Measurements from ENCODE around the gene HSPB1.

DNA sequence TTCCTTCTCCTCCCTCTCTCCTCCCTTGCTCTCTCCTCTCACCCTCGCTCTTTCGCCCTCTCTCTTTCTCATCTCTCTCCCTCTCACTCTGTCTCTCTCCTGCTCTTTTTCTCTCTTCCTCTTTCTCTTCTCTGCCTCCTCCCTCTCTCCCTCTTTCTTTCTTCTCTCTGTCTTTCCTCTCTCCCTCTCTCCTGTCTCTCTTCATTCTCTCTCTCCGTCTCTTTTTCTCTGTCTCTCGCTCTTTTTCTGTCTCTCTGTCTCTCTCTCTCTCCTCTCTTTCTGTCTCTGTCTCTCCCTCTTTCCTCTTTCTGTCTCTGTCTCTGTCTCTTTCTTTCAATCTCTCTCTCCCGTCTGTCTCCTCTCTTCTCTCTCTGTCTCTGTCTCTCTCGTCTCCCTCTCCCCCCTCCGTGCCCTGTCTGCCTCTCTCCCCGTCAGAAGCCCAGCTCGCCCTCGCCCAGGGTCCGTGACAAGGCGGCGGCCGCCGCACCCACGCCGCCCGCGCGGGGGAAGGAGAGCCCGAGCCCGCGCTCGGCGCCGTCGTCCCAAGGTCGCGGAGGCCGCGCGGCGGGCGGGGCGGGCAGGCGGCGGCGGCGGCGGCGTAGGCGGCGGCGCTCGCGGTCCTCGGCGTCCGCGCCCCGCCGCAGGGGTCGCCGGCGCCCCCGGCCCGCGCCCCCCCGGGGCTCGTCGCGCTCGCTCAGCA lies 21.3 kb upstream of the HSPB1 start:
- TF ChIP-seq, protein P1, sequence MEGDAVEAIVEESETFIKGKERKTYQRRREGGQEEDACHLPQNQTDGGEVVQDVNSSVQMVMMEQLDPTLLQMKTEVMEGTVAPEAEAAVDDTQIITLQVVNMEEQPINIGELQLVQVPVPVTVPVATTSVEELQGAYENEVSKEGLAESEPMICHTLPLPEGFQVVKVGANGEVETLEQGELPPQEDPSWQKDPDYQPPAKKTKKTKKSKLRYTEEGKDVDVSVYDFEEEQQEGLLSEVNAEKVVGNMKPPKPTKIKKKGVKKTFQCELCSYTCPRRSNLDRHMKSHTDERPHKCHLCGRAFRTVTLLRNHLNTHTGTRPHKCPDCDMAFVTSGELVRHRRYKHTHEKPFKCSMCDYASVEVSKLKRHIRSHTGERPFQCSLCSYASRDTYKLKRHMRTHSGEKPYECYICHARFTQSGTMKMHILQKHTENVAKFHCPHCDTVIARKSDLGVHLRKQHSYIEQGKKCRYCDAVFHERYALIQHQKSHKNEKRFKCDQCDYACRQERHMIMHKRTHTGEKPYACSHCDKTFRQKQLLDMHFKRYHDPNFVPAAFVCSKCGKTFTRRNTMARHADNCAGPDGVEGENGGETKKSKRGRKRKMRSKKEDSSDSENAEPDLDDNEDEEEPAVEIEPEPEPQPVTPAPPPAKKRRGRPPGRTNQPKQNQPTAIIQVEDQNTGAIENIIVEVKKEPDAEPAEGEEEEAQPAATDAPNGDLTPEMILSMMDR (IDR thresholded peaks at IDR 0.05): no peak
- TF ChIP-seq TCF7L2 (IDR thresholded peaks at IDR 0.05; ENCODE audit: low read depth, low read length) (no peak), POLR2AphosphoS5 (IDR thresholded peaks at IDR 0.05; ENCODE audit: low read depth, low read length) (no peak)

All from Panc1 (cell line).